ENCODE measurements around the gene ASPM. TPM values are rescaled to one million over a fixed set of nuclear protein-coding genes. Genes with fewer than 3 reads are reported as not detected.

Gene ASPM
- total and polyA plus RNA-seq, 10 donors = 0.70 to 13.3 (median 3.5) TPM

DNA sequence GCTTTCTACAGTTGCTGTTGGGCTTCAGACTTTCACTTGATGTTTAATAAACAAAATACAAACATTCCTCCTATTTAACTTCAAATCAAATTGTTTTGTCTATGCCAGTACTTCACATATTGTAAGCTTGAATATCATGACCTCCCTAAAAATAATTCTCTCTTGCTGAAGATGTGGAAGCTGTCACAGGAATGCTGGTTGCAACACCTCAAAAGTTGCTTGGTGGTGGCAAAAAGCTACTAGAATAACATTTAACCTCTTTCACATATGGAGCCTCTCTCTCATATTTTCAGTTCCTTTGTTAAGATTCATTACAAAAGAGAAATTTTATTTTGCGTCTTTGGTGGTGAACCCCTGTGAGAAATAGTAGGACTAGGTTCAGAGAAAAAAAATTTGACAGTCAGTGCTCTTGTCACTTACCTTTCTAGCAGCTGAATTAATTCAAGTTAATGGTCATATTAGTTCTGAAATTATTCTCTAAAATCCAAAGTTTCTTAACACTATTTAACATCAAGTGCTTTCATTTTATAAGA is 53.9 kb downstream of the ASPM start:
- Histone ChIP-seq H3K4me3 (no peak overlapping the region), H3K27me3 (replicated peaks in 1 of 7) (no peaks in the 10 kb centered on the region), H3K9me3 (no peaks in the 10 kb centered on the region), H3K4me1 (no peaks in the 10 kb centered on the region), H3K27ac (no peak overlapping the region), H3K36me3 (peaks cover 0 to 31% (median 0%) of the 10 kb centered on the region in 6 donors)
- TF ChIP-seq POLR2AphosphoS5 (IDR thresholded peaks at IDR 0.05) = no peak
- TF ChIP-seq, protein P1, sequence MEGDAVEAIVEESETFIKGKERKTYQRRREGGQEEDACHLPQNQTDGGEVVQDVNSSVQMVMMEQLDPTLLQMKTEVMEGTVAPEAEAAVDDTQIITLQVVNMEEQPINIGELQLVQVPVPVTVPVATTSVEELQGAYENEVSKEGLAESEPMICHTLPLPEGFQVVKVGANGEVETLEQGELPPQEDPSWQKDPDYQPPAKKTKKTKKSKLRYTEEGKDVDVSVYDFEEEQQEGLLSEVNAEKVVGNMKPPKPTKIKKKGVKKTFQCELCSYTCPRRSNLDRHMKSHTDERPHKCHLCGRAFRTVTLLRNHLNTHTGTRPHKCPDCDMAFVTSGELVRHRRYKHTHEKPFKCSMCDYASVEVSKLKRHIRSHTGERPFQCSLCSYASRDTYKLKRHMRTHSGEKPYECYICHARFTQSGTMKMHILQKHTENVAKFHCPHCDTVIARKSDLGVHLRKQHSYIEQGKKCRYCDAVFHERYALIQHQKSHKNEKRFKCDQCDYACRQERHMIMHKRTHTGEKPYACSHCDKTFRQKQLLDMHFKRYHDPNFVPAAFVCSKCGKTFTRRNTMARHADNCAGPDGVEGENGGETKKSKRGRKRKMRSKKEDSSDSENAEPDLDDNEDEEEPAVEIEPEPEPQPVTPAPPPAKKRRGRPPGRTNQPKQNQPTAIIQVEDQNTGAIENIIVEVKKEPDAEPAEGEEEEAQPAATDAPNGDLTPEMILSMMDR (IDR thresholded peaks at IDR 0.05 in 8 of 11, conservative IDR thresholded peaks at IDR 0.05 in 3 of 11) = no peak
- TF ChIP-seq POLR2A (IDR thresholded peaks at IDR 0.05) = no peak
- WGBS, 5 donors = 79 to 98% (median 93%) methylated on average over 1 of the region's 1 CpG
- no peak for DNase-seq
- intact Hi-C loops (cut with DNase I; ENCODE audit: low total_unique reads) = no loop called here

DNA sequence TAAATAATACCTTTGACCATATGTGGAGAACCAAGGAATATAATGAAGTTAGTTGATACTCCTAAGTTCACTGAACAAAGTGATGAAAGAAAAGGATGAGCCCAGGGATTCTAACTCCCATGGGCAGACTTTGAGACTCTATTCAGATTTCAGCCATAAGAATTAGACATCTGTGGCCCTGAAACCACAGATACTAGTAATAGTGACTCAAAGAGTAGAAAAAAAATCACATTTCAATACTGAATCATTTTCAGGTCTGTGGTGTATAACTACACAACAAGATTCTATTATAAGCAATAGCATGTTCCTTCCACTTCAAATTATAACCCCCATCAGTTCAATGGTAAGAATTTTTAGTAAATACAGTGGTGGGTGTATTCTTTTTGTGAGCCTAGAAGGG is 63.0 kb downstream of the ASPM start:
- no peaks in the 10 kb centered on the region for H3K4me1 ChIP-seq
- intact Hi-C loops (cut with DNase I; ENCODE audit: low total_unique reads) = no loop called here
- H3K27ac ChIP-seq = no peak overlapping the region
- H3K36me3 ChIP-seq = peaks cover 0 to 63% (median 0%) of the 10 kb centered on the region in 6 donors
- no peaks in the 10 kb centered on the region for H3K27me3 ChIP-seq (replicated peaks in 1 of 7)
- H3K4me3 ChIP-seq = no peak overlapping the region
- DNase-seq = no peak
- TF ChIP-seq POLR2AphosphoS5 (IDR thresholded peaks at IDR 0.05) (no peak), POLR2A (IDR thresholded peaks at IDR 0.05) (no peak)
- TF ChIP-seq, protein P1 (IDR thresholded peaks at IDR 0.05 in 8 of 11, conservative IDR thresholded peaks at IDR 0.05 in 3 of 11) = no peak
- peaks cover 0 to 29% (median 21%) of the 10 kb centered on the region in 8 donors for H3K9me3 ChIP-seq

GRCh38 chr1:197081117-197081753 is 65.2 kb downstream of the ASPM start:
- Histone ChIP-seq H3K36me3 (peaks cover 0 to 42% (median 0%) of the 10 kb centered on the region in 6 donors), H3K9me3 (peaks cover 0 to 29% (median 21%) of the 10 kb centered on the region in 8 donors), H3K4me1 (no peaks in the 10 kb centered on the region), H3K27me3 (replicated peaks in 1 of 7) (no peaks in the 10 kb centered on the region), H3K4me3 (no peak overlapping the region), H3K27ac (no peak overlapping the region)
- TF ChIP-seq POLR2A (IDR thresholded peaks at IDR 0.05) (no peak), POLR2AphosphoS5 (IDR thresholded peaks at IDR 0.05) (no peak)
- TF ChIP-seq, protein P1 (IDR thresholded peaks at IDR 0.05 in 8 of 11, conservative IDR thresholded peaks at IDR 0.05 in 3 of 11) = no peak
- intact Hi-C loops (cut with DNase I; ENCODE audit: low total_unique reads) = no loop called here
- no peak for DNase-seq
- WGBS, 5 donors = 97 to 100% (median 99%) methylated on average over 5 of the region's 5 CpGs

- H3K27ac ChIP-seq = no peak overlapping the region
- no peaks in the 10 kb centered on the region for H3K27me3 ChIP-seq (replicated peaks in 1 of 7)
- H3K4me3 ChIP-seq = no peak overlapping the region
- DNase-seq = no peak
- WGBS, 5 donors = 84 to 95% (median 88%) methylated on average over 2 of the region's 2 CpGs
- peaks cover 0 to 32% (median 0%) of the 10 kb centered on the region in 6 donors for H3K36me3 ChIP-seq
- peaks cover 0 to 29% (median 21%) of the 10 kb centered on the region in 8 donors for H3K9me3 ChIP-seq
- no peaks in the 10 kb centered on the region for H3K4me1 ChIP-seq
- intact Hi-C loops (cut with DNase I; ENCODE audit: low total_unique reads) = no loop called here
- TF ChIP-seq POLR2A (IDR thresholded peaks at IDR 0.05) (no peak), POLR2AphosphoS5 (IDR thresholded peaks at IDR 0.05) (no peak)
- TF ChIP-seq, protein P1 (IDR thresholded peaks at IDR 0.05 in 8 of 11, conservative IDR thresholded peaks at IDR 0.05 in 3 of 11) = no peak
These were observed 66.1 kb downstream of the ASPM start for GRCh38 chr1:197080323-197080722.
